GM18873 (cell line): ENCODE results near the gene CADM4.
"Not testable (repeated sequence)": the region's sequence is repeated elsewhere in the genome, so short reads cannot be mapped to it uniquely, and the experiment has no call there.

Experiments
- ATAC-seq: cut with Tn5 transposase; IDR thresholded peaks from one replicate; pipeline ENCODE4 v1.9.1; 2021; ENCODE audit warnings: mild to moderate bottlenecking, moderate library complexity, moderate number of reproducible peaks; ENCODE audit not compliant: unreplicated experiment, low FRiP score

Gene CADM4

DNA sequence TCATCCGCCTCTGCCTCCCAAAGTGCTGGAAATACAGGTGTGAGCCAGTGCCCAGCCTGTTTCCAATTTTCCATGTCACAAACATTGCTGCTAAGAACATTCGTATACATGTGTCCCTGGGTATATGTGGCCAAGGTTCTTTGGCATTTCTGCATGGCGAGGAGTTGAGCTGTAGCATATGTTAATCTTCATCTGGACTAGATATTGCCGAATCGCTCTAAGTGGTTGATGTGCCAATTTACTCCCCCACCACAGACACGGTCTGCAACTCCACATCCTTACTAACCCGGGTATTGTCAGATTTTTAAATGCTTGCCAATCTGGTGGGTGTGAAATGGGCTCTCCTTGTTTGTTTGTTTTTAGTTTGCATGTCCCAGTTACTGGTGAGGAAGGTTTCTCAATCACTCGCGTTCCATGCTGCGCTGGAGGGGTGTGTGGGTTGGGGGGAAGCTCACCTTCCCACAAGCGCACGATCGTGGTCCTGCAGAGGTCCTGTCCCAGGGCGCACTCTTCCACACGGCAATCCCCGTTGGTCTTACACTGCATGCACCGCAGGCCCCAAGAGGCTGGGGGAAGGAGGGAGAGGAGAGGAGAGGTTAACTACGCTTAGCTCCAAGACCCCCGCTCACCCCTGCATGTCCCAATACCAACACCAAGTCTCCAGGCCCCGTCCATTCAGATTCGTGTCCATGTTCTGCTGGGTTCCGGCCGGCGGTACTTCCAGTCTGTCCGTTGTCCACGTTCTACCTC lies 27.7 kb upstream of the CADM4 start:
- no peak for ATAC-seq

DNA sequence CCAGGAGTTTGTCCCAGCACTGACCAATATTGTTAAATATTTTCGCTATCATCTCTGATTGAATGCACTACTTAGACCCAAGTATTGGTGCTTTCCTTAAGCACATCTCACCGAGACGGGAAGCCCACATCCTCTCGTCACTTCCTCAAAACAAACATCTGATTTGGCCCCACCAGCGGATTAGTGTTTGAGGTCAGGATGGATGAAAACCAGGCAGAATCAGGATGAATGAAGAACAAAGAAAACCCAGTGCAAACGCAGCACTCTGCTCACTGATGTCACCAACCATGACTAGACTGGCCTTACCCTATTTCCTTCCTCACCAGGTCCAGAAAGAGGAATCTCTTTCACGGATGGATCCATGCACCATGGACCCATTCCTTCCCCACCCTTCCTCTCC lies 24.4 kb upstream of the CADM4 start:
- ATAC-seq = no peak

DNA sequence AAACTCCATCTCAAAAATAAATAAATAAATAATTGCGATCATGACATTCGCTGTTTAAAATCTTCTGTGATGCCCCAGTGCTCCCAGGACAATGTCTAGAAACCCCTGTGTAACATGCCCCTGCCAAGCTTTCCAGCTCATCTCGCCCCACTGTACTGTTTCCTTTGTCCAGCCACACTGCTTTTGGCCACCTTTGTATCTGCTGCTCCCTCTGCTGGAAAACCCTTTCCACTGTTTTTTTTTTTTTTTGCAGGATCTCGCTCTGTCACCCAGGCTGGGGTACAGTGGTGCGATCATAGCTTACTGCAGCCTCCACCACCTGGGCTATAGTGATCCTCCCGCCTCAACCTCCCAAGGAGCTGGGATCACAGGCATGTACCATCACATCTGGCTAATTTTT lies 22.8 kb upstream of the CADM4 start:
- no peak for ATAC-seq

DNA sequence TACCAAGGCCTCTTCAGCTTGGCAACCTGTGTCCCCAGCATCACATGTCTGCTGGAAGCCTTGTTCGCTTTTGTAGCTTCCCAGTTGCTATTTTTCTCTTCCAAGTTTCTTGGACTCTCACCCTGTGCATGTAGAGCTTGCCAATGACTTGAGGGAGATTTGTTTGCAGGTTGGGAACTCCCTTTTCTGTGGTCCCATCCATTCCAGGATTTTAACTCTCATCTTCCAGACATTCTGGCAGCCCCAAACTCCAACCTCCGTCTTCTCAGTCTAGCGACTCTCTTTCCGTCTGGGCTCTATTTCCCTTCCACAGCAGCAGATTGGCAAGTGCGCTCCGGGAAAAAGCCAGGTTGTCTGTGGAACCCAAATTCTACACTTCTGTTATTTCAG lies 21.3 kb upstream of the CADM4 start:
- no peak for ATAC-seq

DNA sequence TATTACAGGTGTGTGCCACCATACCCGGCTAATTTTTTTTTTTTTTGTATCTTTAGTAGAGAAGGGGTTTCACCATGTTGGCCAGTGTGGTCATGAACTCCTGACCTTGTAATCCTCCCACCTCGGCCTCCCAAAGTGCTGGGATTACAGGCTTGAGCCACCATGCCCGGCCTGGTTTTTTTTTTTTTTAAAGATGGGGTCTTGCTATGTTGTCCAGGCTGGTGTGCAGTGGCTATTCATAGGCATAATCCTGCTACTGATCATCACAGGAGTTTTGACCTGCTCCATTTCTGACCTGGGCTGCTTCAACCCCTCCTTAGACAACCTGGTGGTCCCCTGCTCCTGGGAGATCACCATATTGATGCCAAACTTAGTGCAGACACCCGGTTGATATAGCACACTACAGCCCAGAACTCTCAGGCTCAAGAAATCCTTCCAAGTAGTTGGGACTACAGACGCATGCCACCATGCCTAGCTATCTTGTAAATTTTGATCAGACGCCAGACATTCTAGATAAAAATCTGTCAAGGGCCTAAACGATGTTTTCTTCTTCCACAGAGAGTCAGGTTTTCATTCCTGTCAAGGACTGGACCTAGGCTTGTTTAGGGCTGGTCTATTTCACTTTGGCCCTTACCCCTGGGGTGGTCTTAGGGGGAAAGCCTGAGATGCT lies 20.8 kb upstream of the CADM4 start:
- ATAC-seq = no peak

DNA sequence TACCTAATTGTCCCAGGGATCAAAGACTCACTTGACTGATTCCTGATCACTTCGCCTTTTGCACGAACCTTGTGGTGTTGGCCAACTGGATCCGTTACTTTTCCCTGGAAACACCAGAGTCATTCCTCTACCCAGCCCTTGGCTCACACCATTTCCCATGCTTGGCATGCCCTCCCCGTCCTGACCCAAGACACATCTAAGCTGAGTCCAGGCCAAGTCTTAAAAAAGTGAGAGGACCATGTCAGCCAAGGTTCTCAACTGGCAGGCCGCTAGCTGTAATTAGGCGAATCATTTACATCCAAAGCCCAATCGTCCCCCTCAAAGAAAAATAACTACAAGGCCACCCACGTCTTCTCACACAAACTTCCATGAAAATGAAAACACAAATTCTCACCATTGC lies 18.8 kb upstream of the CADM4 start:
- no peak for ATAC-seq

DNA sequence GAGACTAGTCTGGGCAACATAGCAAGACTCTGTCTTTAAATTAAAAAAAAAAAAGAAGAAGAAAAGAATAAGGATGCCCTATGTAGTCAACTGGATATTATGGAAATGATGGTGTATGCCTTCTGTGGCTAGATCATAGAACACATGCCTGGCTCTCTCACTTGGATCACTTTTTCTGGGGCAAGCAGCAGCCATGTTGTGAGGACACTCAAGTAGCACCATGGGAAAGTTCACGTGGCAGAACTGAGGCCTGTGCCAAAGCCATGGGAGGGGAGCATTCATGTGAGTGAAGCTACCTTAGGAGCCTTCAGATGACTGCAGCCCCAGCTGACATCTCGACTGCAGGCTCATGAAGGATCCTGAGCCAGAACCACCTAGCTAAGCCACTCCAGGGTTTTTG lies 18.4 kb upstream of the CADM4 start:
- ATAC-seq = no peak

DNA sequence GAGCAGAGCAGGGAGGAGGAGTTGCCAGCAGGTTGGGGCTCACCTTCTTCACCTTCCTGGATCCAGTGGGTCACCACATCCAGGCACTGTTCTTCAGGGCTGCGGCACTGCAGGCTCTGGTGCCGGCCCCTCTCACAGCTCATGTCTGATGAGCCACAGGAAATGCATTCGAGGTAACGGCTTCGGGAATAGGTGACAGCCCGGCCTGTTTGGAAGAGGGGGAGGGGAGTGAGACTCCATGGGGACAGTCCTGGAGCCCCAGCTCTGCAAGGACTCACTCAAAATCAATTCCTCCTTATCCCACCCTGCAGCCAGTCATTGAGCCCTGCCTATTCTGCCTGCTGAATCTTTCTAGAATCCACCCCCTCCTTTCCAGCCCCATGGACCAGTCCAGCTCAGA lies 16.8 kb upstream of the CADM4 start:
- no peak for ATAC-seq

DNA sequence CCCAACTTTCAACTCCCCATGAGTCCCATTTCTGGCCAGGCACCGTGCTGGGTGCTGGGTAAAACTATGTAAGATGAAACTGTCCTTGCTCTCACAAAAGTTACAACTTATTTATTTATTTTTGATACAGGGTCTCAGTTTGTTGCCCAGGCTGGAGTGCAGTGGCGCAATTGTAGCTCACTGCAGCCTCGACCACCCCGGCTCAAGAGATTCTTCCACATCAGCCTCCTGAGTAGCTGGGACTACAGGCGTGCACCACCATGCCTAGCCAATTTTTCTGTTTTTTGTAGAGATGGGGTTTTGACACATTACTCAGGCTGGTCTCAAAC lies 12.9 kb upstream of the CADM4 start:
- ATAC-seq = no peak

DNA sequence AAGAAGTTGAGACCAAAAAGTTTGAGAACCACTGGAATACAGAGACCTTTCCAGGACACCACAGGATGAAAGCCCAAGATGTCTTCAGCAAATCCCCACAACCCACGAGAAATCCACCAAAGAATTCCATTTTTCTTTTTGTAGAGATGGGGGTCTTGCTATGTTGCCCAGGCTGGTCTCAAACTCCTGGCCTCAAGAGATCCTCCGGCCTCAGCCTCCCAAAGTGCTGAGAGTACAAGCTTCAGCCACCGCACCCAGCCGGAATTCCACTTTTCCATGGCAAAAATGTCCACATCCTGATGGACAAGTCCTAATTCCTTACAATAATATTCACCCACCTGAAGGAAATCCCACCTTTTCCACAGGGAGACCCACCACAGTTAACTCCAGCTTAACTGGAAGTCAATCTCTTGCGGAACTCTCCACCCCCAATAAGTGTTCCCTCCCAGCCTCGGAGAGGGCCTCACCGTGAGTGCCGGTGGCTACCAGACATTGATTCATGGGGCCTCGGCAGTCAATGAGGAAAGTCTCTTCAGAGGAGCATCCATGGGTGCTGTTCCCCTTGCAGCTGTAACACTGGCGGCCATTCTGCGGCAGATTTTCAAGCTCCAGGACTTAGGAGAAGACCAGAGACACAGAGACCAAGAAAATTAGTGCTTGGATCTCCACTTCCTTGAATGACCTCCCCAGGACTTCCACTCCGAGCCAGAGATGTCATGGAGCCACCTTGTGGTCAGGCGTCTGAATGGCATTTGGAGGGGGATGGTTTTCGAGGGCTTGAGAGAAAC lies 12.3 kb upstream of the CADM4 start:
- no peak for ATAC-seq

DNA sequence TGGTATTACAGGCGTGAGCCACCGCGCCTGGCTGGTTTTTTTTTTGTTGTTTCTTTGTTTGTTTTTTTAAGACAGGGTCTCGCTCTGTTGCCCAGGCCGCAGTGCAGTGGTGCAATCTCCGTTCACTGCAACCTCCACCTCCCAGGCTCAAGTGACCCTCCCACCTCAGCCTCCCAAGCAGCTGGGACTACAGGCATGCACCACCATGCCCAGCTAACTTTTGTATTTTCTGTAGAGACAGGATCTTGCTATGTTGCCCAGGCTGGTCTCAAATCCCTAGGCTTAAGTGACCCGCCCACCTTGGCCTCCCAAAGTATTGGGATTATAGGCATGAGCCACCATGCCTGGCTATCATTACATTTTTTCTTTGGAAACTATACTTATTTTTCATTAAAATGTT lies 10.6 kb upstream of the CADM4 start:
- ATAC-seq = not testable (repeated sequence)

DNA sequence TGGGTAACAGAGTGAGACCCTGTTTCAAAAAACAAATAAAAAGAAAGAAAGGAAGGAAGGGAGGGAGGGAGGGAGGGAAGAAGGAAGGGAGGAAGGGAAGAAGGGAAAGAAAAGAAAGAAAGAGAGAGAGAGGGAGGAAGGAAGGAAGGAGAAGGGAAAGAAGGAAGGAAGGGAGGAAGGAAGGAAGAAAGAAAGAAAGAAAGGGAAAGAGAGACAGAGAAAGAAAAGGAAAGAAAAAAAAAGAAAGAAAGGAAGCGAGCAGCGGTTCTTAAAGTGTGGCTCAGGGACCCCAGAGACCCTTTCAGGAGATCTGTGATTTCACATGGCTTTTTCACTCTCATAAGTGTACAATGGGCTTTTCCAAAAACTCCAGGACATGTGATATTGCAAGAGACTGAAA lies 9.9 kb upstream of the CADM4 start:
- ATAC-seq = no peak

DNA sequence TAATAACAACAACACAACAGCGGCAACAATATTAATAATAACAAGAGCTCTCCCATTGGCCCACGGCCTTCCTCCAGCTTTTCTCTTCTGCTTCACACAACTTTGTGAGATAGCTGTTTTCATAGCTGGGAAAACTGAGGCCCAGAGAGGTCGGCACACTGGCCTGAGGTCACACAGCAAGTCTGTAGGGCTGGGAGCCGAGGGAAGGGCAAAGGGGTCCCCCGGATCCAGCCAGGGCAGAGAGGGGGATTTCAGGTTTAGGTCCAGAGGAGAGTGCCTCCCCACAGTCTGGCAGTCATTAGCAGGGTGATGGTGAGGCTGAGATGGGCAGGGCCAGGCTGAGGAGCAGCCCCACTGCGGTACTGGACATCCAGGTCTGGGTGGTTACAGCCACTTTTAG lies 9.0 kb upstream of the CADM4 start:
- ATAC-seq = no peak

DNA sequence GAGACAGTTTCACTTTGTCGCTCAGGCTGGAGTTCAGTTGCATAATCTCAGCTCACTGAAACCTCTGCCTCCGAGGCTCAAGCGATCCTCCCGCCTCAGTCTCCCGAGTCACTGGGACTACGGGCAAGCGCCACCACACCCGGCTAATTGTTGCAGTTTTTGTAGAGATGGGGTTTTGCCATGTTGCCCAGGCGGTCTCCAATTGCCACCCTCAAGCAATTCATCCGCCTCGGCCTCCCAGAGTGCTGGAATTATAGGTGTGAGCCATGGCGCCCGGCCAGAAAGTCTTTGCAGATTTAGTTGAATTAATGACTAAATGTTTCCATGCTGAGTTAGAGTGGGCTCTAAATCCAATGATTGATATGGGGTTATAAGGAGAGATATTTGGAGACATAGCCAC lies 4.5 kb upstream of the CADM4 start:
- no peak for ATAC-seq

DNA sequence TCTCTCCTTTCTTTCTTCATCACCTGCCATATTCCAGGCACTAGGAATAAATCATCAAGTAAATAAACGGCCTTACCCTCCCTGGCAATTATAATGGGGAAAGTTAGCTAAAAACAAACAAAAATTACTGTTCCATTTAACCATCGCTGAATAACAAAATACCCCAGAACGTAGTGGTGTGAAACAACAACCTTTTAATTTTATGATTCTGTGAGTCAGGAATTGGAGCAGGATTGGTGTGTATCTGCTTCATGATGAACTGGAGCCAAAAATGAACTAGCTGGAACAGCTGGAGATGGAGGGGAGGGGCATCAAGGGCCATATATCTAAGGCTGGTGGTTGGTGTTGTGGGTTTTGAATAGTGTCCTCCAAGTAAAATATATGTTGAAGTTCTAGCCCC lies 3.7 kb upstream of the CADM4 start:
- no peak for ATAC-seq

DNA sequence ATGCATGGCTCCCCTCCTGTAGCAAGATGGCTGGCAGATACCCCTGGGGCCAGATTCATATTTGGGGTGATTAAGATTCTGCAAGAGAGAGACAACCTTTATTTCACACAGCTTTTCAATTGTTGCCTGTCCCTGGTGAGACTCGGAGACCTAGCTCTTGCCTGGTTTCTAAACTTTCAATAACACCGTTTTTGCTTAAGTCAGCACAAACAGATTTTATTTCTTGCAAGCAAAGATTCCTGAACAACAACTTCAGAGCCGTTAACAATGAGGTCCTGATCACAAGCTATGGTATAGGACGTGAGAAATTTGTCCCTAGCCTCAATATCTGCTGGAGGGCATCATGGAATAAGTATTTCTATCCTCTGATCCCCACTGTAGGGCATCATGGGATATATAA lies 2.9 kb upstream of the CADM4 start:
- no peak for ATAC-seq

DNA sequence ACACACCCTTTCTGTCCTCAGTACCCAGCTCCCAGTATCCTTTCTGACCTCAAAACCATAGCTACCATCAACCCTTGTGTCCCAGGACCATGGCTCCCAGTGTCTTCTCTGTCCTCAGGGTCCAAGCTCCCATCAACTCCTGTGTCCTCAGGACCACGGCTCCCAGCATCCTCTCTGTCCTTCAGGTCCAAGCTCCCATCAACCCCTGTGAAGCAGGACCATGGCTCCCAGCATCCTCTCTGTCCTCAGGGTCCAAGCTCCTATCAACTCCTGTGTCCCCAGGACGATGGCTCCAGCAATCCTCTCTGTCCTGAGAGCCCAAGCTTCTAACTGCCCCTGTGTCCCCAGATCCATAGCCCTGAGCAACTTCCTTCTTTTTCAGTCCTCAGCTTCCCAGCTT lies 1.7 kb upstream of the CADM4 start:
- ATAC-seq = no peak

DNA sequence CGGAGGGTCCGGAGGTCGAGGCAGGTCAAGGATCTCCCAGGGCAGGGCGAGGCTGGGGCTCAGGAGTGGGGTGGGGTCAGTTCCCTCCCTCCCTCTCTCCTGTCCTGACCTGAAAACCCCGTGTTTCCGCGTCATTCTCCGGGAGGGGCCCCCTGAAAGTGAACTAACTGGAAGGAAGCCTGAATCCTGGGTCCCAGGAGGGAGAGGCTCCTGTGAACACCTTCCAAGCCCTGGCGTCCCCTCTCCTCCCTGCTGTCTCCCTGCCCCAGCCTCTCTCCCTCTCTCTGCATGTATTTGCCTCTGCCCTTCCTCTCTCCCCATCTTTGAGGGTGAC lies 741 bp upstream of the CADM4 start:
- no peak for ATAC-seq

DNA sequence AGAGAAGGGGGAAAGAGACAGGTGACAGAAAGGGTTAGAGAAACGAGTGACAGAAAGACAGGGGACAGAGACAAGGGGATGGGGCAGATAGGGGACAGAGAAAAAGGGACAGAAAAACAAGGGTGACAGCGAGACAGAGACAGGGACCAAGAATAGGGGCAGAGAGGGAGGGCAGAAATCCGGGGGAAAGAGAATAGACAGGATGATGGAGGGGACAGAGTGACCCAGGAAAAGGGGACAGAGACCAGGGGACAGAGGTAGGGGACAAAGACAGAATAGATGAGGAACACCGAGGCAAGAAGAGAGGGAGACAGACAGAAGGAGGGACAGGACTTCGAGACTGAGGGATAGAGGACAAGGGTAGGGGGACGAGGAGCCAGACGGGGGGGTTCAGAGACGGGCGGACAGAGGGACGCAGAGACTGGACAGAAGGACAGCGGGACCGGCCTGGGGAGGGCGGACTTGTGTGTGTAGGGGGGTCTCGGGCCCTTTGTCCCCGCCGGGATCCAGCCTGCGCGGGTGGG lies 593 bp downstream of the CADM4 start:
- no peak for ATAC-seq

DNA sequence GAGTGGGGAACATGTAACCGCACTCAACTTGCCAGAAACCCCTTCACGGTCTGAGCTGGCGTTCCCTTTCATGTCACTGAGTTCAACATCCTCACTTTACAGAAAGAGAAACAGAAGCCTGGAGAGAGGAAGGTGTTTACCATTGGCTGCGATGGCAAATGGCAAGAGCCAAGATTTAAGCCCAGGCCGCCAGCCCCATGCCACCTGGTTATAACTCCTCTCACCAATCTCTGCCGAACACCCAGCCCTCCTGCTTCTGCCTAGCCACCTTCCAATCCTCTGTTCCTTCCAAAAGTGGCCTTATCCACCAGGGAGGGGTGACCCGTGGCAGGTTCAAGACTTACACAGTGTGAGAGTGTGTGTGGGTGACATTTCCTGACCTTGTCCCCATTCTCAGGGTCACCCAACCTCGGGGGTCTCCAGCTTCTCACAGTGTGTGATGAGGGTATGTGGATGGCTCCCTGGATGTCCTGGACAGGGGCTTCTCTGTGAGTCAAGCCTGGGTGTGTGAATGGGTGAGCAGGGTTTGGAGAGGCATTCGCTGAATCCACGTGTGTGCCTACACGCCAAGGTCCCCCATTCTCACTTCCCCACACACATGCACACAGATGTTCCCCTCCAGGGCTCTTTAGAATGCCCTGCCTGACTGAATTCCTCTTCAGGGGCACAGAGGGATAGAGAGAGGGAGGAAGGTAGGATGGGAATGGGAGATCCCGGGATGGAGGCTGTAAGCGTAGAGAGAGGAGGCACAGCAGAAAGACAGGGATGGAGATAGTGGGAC lies 1.2 kb downstream of the CADM4 start:
- no peak for ATAC-seq

DNA sequence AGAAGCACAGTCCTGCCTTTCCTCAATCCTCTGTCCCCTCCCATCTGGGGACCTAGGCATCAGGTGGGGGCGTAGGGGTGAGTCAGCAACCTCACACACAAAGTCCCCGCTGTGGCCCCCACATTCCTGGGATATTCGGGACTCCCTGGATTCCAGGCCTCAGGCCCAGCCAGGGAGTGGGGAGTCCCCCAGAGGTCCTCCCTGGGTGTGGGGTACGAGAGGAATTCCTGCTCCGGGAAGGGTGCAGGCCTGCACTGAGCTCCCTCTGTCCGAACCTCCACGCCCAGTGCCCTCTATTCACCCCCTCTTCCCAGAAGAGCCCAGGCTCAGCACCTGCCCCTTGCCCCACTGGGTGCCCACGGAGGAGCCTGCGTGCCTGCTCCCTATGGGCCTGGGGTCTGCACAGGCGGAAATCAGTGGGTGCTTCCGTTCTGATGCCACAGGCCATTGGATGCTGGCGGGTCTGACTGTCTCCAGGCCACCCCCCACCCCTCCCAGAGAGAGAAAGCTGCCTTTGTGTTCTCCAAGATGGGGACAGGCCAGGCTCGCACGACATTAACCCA lies 3.4 kb downstream of the CADM4 start:
- ATAC-seq = no peak
